ENCODE measurements around the gene DIP2A.
A peak's percentile ranks its signal among the peaks of the same experiment; 100 is the strongest.
"Not testable (repeated sequence)": the region's sequence is repeated elsewhere in the genome, so short reads cannot be mapped to it uniquely, and the experiment has no call there.

DIP2A gene

DNA sequence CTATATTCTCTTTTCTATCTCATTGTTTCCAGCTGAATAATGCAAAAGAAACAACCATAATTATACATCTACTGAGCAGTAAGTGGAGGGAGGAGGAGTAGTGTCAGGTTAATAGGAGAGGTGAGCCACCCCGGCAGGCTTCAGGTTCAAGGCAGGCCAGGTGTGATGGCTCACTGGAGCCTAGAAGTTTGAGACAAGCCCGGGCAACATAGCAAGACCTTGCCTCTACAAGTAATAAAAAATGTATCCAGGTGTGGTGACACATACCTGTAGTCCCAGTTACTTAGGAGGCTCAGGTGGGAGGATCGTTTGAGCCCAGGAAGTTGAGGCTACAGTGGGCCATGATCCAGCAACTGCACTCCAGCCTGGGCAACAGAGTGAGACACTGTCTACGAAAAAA lies 1.9 kb upstream of the DIP2A start:
- no peak for DNase-seq (ENCODE audit: low read depth)
- TF ChIP-seq, protein P1, sequence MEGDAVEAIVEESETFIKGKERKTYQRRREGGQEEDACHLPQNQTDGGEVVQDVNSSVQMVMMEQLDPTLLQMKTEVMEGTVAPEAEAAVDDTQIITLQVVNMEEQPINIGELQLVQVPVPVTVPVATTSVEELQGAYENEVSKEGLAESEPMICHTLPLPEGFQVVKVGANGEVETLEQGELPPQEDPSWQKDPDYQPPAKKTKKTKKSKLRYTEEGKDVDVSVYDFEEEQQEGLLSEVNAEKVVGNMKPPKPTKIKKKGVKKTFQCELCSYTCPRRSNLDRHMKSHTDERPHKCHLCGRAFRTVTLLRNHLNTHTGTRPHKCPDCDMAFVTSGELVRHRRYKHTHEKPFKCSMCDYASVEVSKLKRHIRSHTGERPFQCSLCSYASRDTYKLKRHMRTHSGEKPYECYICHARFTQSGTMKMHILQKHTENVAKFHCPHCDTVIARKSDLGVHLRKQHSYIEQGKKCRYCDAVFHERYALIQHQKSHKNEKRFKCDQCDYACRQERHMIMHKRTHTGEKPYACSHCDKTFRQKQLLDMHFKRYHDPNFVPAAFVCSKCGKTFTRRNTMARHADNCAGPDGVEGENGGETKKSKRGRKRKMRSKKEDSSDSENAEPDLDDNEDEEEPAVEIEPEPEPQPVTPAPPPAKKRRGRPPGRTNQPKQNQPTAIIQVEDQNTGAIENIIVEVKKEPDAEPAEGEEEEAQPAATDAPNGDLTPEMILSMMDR (IDR thresholded peaks at IDR 0.05; ENCODE audit: insufficient read depth, low read depth, low read length, missing control alignments): no peak
- H3K4me3 ChIP-seq (ENCODE audit: low read depth, low read length): no peak overlapping the region; the same call in 1 of the 2 replicates

DNA sequence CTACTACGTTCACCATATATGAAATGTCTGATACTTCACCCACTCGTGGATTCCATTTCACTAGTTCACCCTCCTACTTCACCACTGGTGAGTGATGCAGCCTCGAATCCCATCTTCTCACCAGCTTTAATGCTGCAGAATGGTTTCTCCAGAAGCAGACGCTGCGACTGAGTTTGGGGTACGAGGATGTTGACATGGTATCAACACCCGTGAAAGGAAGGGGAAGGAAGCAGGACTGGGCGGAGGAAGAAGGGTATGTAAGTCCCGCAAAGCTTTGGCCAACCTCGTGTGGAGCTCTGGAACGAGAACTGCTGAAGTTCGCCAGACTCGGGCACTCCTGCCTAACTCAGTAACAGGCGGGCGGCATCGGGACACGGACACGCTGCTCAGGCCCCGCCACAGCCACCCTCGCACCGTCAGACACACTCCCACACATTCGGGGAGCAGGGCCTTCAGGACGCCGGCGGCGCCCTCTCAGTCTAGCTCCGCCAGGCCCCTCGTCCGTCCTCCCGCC lies 833 bp upstream of the DIP2A start:
- peak overlapping the region; percentile 68 for H3K4me3 ChIP-seq (ENCODE audit: low read depth, low read length)
- peak; percentile 69 for DNase-seq (ENCODE audit: low read depth)
- TF ChIP-seq, protein P1 (IDR thresholded peaks at IDR 0.05; ENCODE audit: insufficient read depth, low read depth, low read length, missing control alignments): no peak

DNA sequence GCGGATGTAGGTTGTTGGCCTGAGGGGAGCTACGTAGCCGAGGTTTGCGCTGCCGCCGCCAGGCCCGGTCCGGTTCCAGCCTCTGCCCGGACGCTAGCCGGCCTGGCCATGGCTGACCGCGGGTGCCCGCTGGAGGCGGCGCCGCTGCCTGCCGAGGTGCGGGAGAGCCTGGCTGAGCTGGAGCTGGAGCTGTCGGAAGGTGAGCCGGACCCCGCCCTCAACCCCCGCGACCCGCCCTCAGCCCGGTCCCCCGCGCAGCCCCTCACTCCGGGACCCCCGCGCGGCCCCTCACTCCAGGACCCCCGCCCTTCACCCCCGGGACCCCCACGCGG lies 299 bp downstream of the DIP2A start:
- TF ChIP-seq, protein P1 (IDR thresholded peaks at IDR 0.05; ENCODE audit: insufficient read depth, low read depth, low read length, missing control alignments): no peak
- peak overlapping the region; percentile 83 for H3K4me3 ChIP-seq (ENCODE audit: low read depth, low read length)
- no peak for DNase-seq (ENCODE audit: low read depth)

DNA sequence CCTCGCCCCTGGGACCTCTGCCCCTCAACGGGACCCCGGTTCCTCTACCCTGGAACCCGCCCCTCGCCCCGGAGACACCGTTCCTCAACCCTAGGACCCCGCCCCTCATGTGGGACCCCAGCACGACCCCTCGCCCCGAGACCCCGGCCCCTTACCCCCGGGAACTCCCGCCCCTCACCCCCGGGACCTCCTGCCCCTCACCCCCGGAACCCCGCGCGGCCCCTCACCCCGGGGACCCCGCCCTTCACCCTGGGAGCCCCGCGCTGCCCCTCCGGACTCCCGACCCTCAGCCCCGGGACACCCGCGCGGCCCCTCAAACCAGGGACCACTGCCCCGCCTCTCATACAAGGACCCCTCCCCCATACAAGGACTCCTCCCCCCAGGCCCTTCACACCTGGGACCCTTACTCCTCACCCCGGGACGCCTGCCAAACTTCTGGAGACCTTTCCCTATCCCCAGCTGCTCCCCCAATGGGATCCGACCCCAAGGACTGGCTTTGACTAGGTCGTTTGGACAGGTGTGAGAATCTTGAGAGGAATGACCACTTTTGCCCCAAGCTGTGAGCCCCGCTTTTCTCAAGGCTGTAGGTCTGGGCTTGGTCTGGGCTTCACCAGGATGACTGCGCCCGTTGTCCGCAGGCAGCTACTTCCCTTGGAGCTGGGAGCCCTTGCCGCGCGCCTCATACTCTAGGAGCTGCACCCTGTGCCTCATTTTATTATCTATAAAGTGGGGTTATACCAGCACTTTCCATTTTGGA lies 843 bp downstream of the DIP2A start:
- peak; percentile 13 for DNase-seq (ENCODE audit: low read depth)
- TF ChIP-seq, protein P1 (IDR thresholded peaks at IDR 0.05; ENCODE audit: insufficient read depth, low read depth, low read length, missing control alignments): no peak
- peak overlapping the region; percentile 83 for H3K4me3 ChIP-seq (ENCODE audit: low read depth, low read length)

DNA sequence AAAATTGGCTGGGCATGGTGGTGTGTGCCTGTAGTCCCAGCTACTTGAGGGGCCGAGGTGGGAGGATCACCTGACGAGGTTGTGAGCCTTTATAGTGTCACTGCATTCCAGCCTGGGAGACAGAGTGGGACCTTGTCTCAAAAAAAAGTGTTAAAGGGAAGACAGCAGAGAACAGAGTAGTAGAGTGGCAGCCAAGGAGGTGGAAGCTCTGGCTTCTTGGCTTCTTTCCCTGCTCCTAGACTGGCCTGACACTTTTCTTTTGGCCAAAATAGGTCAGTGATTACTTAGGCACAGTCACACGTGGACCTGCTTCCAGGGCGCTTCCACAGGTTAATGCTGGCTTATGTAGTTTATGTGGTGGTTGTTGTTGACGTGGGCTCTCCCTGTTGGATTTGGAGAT lies 3.2 kb downstream of the DIP2A start:
- DNase-seq (ENCODE audit: low read depth): no peak
- TF ChIP-seq, protein P1 (IDR thresholded peaks at IDR 0.05; ENCODE audit: insufficient read depth, low read depth, low read length, missing control alignments): no peak
- no peak overlapping the region for H3K4me3 ChIP-seq (ENCODE audit: low read depth, low read length)

DNA sequence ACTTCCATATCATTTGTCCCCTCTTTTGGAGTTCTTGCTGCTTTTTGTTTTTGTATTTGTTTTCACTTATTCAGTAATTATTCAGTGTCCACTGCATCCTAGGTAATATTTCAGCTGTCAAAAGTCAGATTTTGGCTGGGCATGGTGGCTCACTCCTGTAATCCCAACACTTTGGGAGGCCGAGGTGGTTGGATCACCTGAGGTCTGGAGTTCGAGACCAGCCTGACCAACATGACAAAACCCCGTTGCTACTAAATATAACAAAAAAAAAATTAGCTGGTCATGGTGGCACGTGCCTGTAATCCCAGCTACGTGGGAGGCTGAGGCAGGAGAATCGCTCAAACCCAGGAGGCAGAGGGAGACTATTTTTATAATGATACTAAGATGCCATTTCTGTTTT lies 6.5 kb downstream of the DIP2A start:
- not testable (repeated sequence) for H3K4me3 ChIP-seq (ENCODE audit: low read depth, low read length); DNase-seq (ENCODE audit: low read depth)

DNA sequence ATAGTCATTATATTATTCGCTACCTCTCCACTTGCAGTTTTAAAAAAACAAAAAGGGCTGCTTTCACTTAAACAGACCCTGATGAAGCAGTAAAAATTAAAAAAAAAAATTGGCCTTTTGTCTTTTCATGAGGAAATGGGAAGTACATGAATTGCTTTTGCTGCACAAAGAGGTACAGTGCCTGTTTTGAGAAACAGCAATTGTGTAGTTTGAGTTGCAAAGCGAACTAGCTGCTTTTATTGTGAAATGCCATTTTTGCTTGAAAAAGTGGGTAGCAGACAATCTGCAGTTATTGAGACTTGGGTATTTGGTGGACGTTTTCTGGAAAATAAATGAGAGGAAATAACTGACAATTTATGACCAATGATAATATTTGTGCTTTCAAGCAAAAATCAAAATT lies 7.0 kb downstream of the DIP2A start:
- DNase-seq (ENCODE audit: low read depth): no peak
- TF ChIP-seq, protein P1 (IDR thresholded peaks at IDR 0.05; ENCODE audit: insufficient read depth, low read depth, low read length, missing control alignments): no peak
- H3K4me3 ChIP-seq (ENCODE audit: low read depth, low read length): no peak overlapping the region

Measured in GM12865 (cell line).